Bronchial epithelial cell (primary cell): ENCODE measurements around the gene WFDC5. TPM values are rescaled to one million over a fixed set of nuclear protein-coding genes. Genes with fewer than 3 reads are reported as not detected.

Experiments
- DNase-seq: peaks from one replicate; pipeline ENCODE4 v3.0.0-alpha.2; 2010; ENCODE audit warnings: low read depth
- FAIRE-seq: peaks from 2 replicates; lab custom pipeline; 2011; peaks lifted over from hg19 to GRCh38; lab: Jason Lieb, UNC
- H3K27me3 ChIP-seq: 2 replicates; pipeline ENCODE4 v1.5.1; 2011; ENCODE audit warnings: low read length; ENCODE audit not compliant: control insufficient read depth, insufficient read depth
- H3K36me3 ChIP-seq: 2 replicates; pipeline ENCODE4 v1.5.1; 2011; ENCODE audit warnings: low read length; ENCODE audit not compliant: control insufficient read depth, insufficient read depth
- H3K4me3 ChIP-seq: 2 replicates; pipeline ENCODE4 v1.5.1; 2011; ENCODE audit warnings: mild to moderate bottlenecking, low read depth, low read length, control low read depth
- CTCF ChIP-seq: IDR thresholded peaks from 2 replicates; pipeline ENCODE4 v1.5.1; 2011; ENCODE audit warnings: mild to moderate bottlenecking, moderate library complexity, low read length, control low read depth, inconsistent platforms; ENCODE audit not compliant: insufficient read depth, severe bottlenecking
- total RNA-seq: library from RNA; depleted of rRNA; stranded (reverse); fragments of >200 nt; gene quantifications from 2 replicates; pipeline ENCODE4 v1.2.1, GENCODE V29; 2014

Gene WFDC5
- total RNA-seq, 1 donor from 2014 or later = 0.79 TPM

GRCh38 chr20:45092898-45093297 lies 22.1 kb downstream of the WFDC5 start:
- Histone ChIP-seq H3K27me3 (peaks cover 4% of the 10 kb centered on the region), H3K36me3 (no peaks in the 10 kb centered on the region), H3K4me3 (no peak overlapping the region)
- no peak for DNase-seq
- TF ChIP-seq CTCF = no peak
- no peak for FAIRE-seq

GRCh38 chr20:45091366-45091765 lies 23.6 kb downstream of the WFDC5 start:
- no peak for TF ChIP-seq CTCF
- DNase-seq (no peak), FAIRE-seq (no peak)
- Histone ChIP-seq H3K36me3 (no peaks in the 10 kb centered on the region), H3K4me3 (no peak overlapping the region), H3K27me3 (no peaks in the 10 kb centered on the region)

- no peak overlapping the region for H3K4me3 ChIP-seq
- no peaks in the 10 kb centered on the region for H3K36me3 ChIP-seq
- H3K27me3 ChIP-seq = no peaks in the 10 kb centered on the region
- no peak for TF ChIP-seq CTCF
- DNase-seq (no peak), FAIRE-seq (no peak)
These were observed 24.5 kb downstream of the WFDC5 start for GRCh38 chr20:45090481-45090880.

GRCh38 chr20:45088247-45088646 lies 26.7 kb downstream of the WFDC5 start:
- DNase-seq = peak; percentile 92
- Histone ChIP-seq H3K4me3 (no peak overlapping the region), H3K27me3 (no peaks in the 10 kb centered on the region), H3K36me3 (no peaks in the 10 kb centered on the region)
- TF ChIP-seq CTCF = no peak
- FAIRE-seq = no peak

GRCh38 chr20:45087814-45088213 lies 27.2 kb downstream of the WFDC5 start:
- no peak for FAIRE-seq

More at GRCh38 chr20:45087814-45088213, 27.2 kb downstream of the WFDC5 start:
- DNase-seq = no peak
- Histone ChIP-seq H3K36me3 (no peaks in the 10 kb centered on the region), H3K27me3 (no peaks in the 10 kb centered on the region), H3K4me3 (no peak overlapping the region)
- TF ChIP-seq CTCF = no peak
